Glutamatergic neuron (in vitro differentiated cells): ENCODE measurements around the gene TLL2. TPM values are rescaled to one million over a fixed set of nuclear protein-coding genes. Genes with fewer than 3 reads are reported as not detected.
A peak's percentile ranks its signal among the peaks of the same experiment; 100 is the strongest.

Experiments
- DNase-seq: peaks from one replicate; pipeline ENCODE4 v3.0.0; 2022
- H3K27ac Mint-ChIP-seq: one replicate; pipeline ENCODE4 v1.8.0; 2020; ENCODE audit warnings: mild to moderate bottlenecking, mixed read lengths, inconsistent platforms; ENCODE audit not compliant: unreplicated experiment
- H3K27me3 Mint-ChIP-seq: one replicate; pipeline ENCODE4 v1.8.0; 2020; ENCODE audit warnings: mild to moderate bottlenecking, moderate library complexity, mixed read lengths, inconsistent platforms; ENCODE audit not compliant: unreplicated experiment
- H3K36me3 Mint-ChIP-seq: one replicate; pipeline ENCODE4 v1.8.0; 2020; ENCODE audit warnings: mild to moderate bottlenecking, mixed read lengths, inconsistent platforms; ENCODE audit not compliant: unreplicated experiment
- H3K4me1 Mint-ChIP-seq: one replicate; pipeline ENCODE4 v1.8.0; 2020; ENCODE audit warnings: mild to moderate bottlenecking, low read depth, mixed read lengths, inconsistent platforms; ENCODE audit not compliant: unreplicated experiment
- H3K4me3 Mint-ChIP-seq: one replicate; pipeline ENCODE4 v1.8.0; 2020; ENCODE audit warnings: mild to moderate bottlenecking, mixed read lengths, inconsistent platforms; ENCODE audit not compliant: unreplicated experiment
- H3K9me3 Mint-ChIP-seq: one replicate; pipeline ENCODE4 v1.8.0; 2020; ENCODE audit warnings: mild to moderate bottlenecking, moderate library complexity, mixed read lengths, inconsistent platforms; ENCODE audit not compliant: unreplicated experiment
- CTCF ChIP-seq: fragments of 200-600 bp; sonication (generic); IDR thresholded peaks from one replicate; pipeline ENCODE4 v1.5.0; 2021; ENCODE audit not compliant: partially characterized antibody, unreplicated experiment
- total RNA-seq: library from RNA; stranded (reverse); fragmentation: NEBNext Ultra II Directional; extraction: Animal tissue kit (Norgen Biotek cat#: 25700); gene quantifications from one replicate; pipeline ENCODE4 v1.2.1, GENCODE V29; 2021; ENCODE audit not compliant: unreplicated experiment

The TLL2 gene
- total RNA-seq, 1 donor from 2014 or later = 0.17 TPM

GRCh38 chr10:96374639-96374984 lies 139.1 kb downstream of the TLL2 start:
- no peaks in the 10 kb centered on the region for H3K27me3 Mint-ChIP-seq
- peak overlapping the region; percentile 63 for H3K4me3 Mint-ChIP-seq
- DNase-seq = peak; percentile 39
- no peak overlapping the region for H3K27ac Mint-ChIP-seq
- TF ChIP-seq CTCF = no peak
- peaks cover 4% of the 10 kb centered on the region for H3K9me3 Mint-ChIP-seq
- no peaks in the 10 kb centered on the region for H3K36me3 Mint-ChIP-seq
- peaks cover 10% of the 10 kb centered on the region for H3K4me1 Mint-ChIP-seq

GRCh38 chr10:96374004-96374403 lies 139.7 kb downstream of the TLL2 start:
- Mint-ChIP-seq H3K4me1 (peaks cover 10% of the 10 kb centered on the region), H3K27ac (no peak overlapping the region), H3K27me3 (no peaks in the 10 kb centered on the region), H3K9me3 (peaks cover 4% of the 10 kb centered on the region), H3K4me3 (peak overlapping the region; percentile 35), H3K36me3 (no peaks in the 10 kb centered on the region)
- TF ChIP-seq CTCF = no peak
- DNase-seq = no peak

GRCh38 chr10:96371356-96371755 lies 142.4 kb downstream of the TLL2 start:
- peaks cover 10% of the 10 kb centered on the region for H3K4me1 Mint-ChIP-seq
- no peaks in the 10 kb centered on the region for H3K36me3 Mint-ChIP-seq
- DNase-seq = no peak
- no peaks in the 10 kb centered on the region for H3K27me3 Mint-ChIP-seq
- H3K27ac Mint-ChIP-seq = no peak overlapping the region
- H3K4me3 Mint-ChIP-seq = no peak overlapping the region
- peaks cover 4% of the 10 kb centered on the region for H3K9me3 Mint-ChIP-seq
- TF ChIP-seq CTCF = no peak

- DNase-seq = peak; percentile 75
- no peak overlapping the region for H3K4me3 Mint-ChIP-seq
- peak; percentile 92 for TF ChIP-seq CTCF
- peaks cover 8% of the 10 kb centered on the region for H3K4me1 Mint-ChIP-seq
- H3K36me3 Mint-ChIP-seq = no peaks in the 10 kb centered on the region
- H3K27me3 Mint-ChIP-seq = peaks cover 3% of the 10 kb centered on the region
- no peak overlapping the region for H3K27ac Mint-ChIP-seq
- H3K9me3 Mint-ChIP-seq = peaks cover 2% of the 10 kb centered on the region
Measured at GRCh38 chr10:96370584-96371157, 143.1 kb downstream of the TLL2 start.

- Mint-ChIP-seq H3K4me3 (no peak overlapping the region), H3K9me3 (peaks cover 2% of the 10 kb centered on the region), H3K4me1 (peaks cover 5% of the 10 kb centered on the region), H3K27ac (no peak overlapping the region), H3K36me3 (no peaks in the 10 kb centered on the region), H3K27me3 (peaks cover 3% of the 10 kb centered on the region)
- DNase-seq = no peak
- TF ChIP-seq CTCF = no peak
Measured at GRCh38 chr10:96369890-96370583, 143.7 kb downstream of the TLL2 start.
